ENCODE measurements around the gene GNA15. TPM values are rescaled to one million over a fixed set of nuclear protein-coding genes. Genes with fewer than 3 reads are reported as not detected.

The GNA15 gene
- total and polyA plus RNA-seq, 2 donors (not counting 3 experiments of a cell fraction or from before 2014, with no cell fraction given) = 0.17 TPM; not detected in 1

DNA sequence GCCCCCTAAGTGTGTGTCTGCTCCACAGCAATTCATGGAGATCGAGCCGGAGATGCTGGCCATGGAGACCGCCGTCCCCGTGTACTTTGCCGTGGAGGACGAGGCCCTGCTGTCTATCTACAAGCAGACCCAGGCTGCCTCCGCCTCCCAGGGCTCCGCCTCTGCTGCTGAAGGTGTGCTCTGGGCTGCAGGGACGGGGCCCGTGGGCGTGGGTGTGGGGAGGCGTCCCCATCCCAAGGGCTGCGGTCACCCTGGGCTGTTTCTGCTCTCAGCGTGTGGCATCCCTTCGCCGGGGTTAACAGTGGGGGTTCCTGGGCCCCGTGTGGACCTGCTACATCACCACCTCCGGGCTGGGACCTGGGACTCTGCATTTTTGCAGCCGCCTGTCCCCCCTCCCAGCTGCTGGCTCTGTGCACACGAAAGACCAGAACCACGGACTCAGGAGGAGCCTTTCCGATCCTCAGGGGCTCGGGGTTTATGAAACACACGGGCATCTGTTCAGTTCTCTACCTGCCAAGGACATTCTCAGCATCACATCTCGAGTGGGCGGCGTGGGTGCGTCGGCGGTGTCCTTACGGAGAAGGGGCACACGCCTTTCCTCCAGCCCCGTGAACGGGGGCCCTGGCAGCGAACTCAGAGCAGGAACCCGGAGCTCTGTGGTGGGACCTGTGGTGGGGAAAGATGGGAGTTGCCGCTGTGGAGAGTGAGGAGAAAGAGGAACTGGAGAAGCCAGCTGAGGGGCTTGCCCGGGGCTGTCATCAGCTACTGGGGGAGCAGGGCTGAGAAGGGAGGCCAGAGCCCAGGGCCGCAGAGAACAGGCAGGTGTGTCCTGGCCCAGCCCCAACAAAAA is 57.6 kb downstream of the GNA15 start:
- ChIA-PET POLR2A (no interaction called here), CTCF (no interaction called here)
- Histone ChIP-seq H3K27ac (ENCODE audit: insufficient read depth, low read depth, low read length) (no peak overlapping the region), H2AFZ (ENCODE audit: low read depth, low read length) (no peak overlapping the region), H3K4me3 (replicated peaks in 1 of 3; ENCODE audit: insufficient read depth in 1 of 3, low read depth in 1 of 3, low read length in 3 of 3) (no peak overlapping the region), H3K9me3 (replicated peaks; ENCODE audit: control insufficient read depth, insufficient read depth, low read length) (no peaks in the 10 kb centered on the region), H3K4me2 (ENCODE audit: insufficient read depth, low read length) (no peak overlapping the region), H4K20me1 (replicated peaks; ENCODE audit: control insufficient read depth, extremely low read depth, insufficient read depth, low read length) (no peaks in the 10 kb centered on the region), H3K36me3 (ENCODE audit: control insufficient read depth in 2 of 2, extremely low read depth in 1 of 2, insufficient read depth in 2 of 2, low read length in 2 of 2) (peaks cover 0 to 4% of the 10 kb centered on the region in 2 experiments), H3K9ac (replicated peaks; ENCODE audit: extremely low read depth, insufficient read depth, low read length) (no peak overlapping the region), H3K9me1 (replicated peaks; ENCODE audit: control insufficient read depth, extremely low read depth, insufficient read depth, low read length) (no peaks in the 10 kb centered on the region), H3K79me2 (ENCODE audit: control insufficient read depth, insufficient read depth, low read length) (peaks cover 31% of the 10 kb centered on the region), H3K27me3 (ENCODE audit: control insufficient read depth in 2 of 2, insufficient read depth in 2 of 2, low read length in 2 of 2) (no peaks in the 10 kb centered on the region), H3K4me1 (ENCODE audit: control insufficient read depth, extremely low read depth, insufficient read depth, low read length) (no peaks in the 10 kb centered on the region)
- DNase-seq (ENCODE audit: low read depth, low spot score) (no peak), FAIRE-seq (no peak)
- dilution Hi-C loops (cut with MboI; ENCODE audit: extremely low pct_ligation_motif_present, low sequenced_read_pairs) = no loop called here
- intact Hi-C loops (cut with micrococcal nuclease) = no loop called here
- BruUV-seq (replicated peaks) = no TSS peak
- TF ChIP-seq POLR2AphosphoS5 (IDR thresholded peaks at IDR 0.05; ENCODE audit: insufficient read depth, low read depth, low read length) = no peak
- TF ChIP-seq MYC (IDR thresholded peaks at IDR 0.05; ENCODE audit: low read depth, low read length) = no peak
- no peak for TF ChIP-seq EZH2 (IDR thresholded peaks at IDR 0.05; ENCODE audit: borderline replicate concordance, low read depth, low read length, severe bottlenecking)
- no peak for TF ChIP-seq GATA2 (IDR thresholded peaks at IDR 0.05; ENCODE audit: insufficient read depth, insufficient read length, low read depth, low read length)
- no peak for TF ChIP-seq JUN (IDR thresholded peaks at IDR 0.05; ENCODE audit: borderline replicate concordance, insufficient read depth, insufficient read length, low read depth)
- TF ChIP-seq, protein P1, sequence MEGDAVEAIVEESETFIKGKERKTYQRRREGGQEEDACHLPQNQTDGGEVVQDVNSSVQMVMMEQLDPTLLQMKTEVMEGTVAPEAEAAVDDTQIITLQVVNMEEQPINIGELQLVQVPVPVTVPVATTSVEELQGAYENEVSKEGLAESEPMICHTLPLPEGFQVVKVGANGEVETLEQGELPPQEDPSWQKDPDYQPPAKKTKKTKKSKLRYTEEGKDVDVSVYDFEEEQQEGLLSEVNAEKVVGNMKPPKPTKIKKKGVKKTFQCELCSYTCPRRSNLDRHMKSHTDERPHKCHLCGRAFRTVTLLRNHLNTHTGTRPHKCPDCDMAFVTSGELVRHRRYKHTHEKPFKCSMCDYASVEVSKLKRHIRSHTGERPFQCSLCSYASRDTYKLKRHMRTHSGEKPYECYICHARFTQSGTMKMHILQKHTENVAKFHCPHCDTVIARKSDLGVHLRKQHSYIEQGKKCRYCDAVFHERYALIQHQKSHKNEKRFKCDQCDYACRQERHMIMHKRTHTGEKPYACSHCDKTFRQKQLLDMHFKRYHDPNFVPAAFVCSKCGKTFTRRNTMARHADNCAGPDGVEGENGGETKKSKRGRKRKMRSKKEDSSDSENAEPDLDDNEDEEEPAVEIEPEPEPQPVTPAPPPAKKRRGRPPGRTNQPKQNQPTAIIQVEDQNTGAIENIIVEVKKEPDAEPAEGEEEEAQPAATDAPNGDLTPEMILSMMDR (IDR thresholded peaks at IDR 0.05; ENCODE audit: extremely low read depth in 1 of 2, insufficient read depth in 1 of 2, low read depth in 1 of 2, low read length in 2 of 2) = no peak
- TF ChIP-seq, protein P2, sequence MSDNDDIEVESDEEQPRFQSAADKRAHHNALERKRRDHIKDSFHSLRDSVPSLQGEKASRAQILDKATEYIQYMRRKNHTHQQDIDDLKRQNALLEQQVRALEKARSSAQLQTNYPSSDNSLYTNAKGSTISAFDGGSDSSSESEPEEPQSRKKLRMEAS (IDR thresholded peaks at IDR 0.05; ENCODE audit: insufficient read depth, insufficient read length) = no peak
- no peak for TF ChIP-seq FOS (IDR thresholded peaks at IDR 0.05; ENCODE audit: borderline replicate concordance, insufficient read depth, low read length)
- no peak for TF ChIP-seq POLR2A (IDR thresholded peaks at IDR 0.05; ENCODE audit: low read depth, low read length)

Data from endothelial cell of umbilical vein (primary cell).